ENCODE measurements around the gene ABI1. TPM values are rescaled to one million over a fixed set of nuclear protein-coding genes. Genes with fewer than 3 reads are reported as not detected.

The ABI1 gene
- total and polyA plus RNA-seq, 8 donors: 11.7 to 71.0 (median 22.7) TPM

GRCh38 chr10:26776258-26776657 lies 84.5 kb downstream of the ABI1 start:
- no peaks in the 10 kb centered on the region for H3K9me3 ChIP-seq
- DNase-seq: no peak
- H3K4me1 ChIP-seq: peaks cover 7 to 42% (median 25%) of the 10 kb centered on the region in 4 donors
- H3K27ac ChIP-seq: no peak overlapping the region
- no peaks in the 10 kb centered on the region for H3K27me3 ChIP-seq
- H3K36me3 ChIP-seq: no peaks in the 10 kb centered on the region
- H3K4me3 ChIP-seq: no peak overlapping the region
- 95 to 100% (median 97%) methylated on average over 1 of the region's 1 CpG for WGBS, 5 donors
- TF ChIP-seq EP300 (IDR thresholded peaks at IDR 0.05) (no peak), POLR2AphosphoS5 (IDR thresholded peaks at IDR 0.05) (no peak), POLR2A (IDR thresholded peaks at IDR 0.05) (no peak)
- TF ChIP-seq, protein P1, sequence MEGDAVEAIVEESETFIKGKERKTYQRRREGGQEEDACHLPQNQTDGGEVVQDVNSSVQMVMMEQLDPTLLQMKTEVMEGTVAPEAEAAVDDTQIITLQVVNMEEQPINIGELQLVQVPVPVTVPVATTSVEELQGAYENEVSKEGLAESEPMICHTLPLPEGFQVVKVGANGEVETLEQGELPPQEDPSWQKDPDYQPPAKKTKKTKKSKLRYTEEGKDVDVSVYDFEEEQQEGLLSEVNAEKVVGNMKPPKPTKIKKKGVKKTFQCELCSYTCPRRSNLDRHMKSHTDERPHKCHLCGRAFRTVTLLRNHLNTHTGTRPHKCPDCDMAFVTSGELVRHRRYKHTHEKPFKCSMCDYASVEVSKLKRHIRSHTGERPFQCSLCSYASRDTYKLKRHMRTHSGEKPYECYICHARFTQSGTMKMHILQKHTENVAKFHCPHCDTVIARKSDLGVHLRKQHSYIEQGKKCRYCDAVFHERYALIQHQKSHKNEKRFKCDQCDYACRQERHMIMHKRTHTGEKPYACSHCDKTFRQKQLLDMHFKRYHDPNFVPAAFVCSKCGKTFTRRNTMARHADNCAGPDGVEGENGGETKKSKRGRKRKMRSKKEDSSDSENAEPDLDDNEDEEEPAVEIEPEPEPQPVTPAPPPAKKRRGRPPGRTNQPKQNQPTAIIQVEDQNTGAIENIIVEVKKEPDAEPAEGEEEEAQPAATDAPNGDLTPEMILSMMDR (IDR thresholded peaks at IDR 0.05): no peak
- intact Hi-C loops (cut with DNase I; ENCODE audit: low total_unique reads): no loop called here

DNA sequence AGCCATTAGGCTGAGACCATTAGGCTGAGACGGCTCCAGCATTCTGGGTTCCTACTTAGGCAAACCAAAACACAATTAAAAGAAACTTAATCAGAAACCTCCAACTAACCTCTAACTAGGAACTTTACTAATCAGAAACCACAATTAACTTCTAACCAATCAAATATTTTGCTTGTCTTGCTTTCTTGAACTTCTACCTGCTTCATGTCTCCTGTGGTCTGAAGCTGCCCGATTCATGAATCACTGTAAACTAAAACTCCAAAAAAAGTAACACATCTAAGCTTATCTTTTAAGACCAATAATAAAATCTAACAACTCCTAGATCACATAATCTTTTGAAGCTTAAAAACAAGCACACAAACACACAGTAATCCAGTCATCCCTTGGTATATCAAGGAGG lies 87.1 kb downstream of the ABI1 start:
- H3K36me3 ChIP-seq: peaks cover 0 to 14% (median under 1%) of the 10 kb centered on the region in 4 donors
- no peak for TF ChIP-seq POLR2A (IDR thresholded peaks at IDR 0.05)
- TF ChIP-seq, protein P1 (IDR thresholded peaks at IDR 0.05): no peak
- no peaks in the 10 kb centered on the region for H3K9me3 ChIP-seq
- DNase-seq: no peak
- intact Hi-C loops (cut with DNase I; ENCODE audit: low total_unique reads): no loop called here
- H3K27me3 ChIP-seq: no peaks in the 10 kb centered on the region
- no peak overlapping the region for H3K4me3 ChIP-seq
- H3K4me1 ChIP-seq: peaks cover 0 to 21% (median 9%) of the 10 kb centered on the region in 4 donors
- WGBS, 5 donors: 51 to 81% (median 79%) methylated on average over 2 of the region's 2 CpGs
- no peak overlapping the region for H3K27ac ChIP-seq

DNA sequence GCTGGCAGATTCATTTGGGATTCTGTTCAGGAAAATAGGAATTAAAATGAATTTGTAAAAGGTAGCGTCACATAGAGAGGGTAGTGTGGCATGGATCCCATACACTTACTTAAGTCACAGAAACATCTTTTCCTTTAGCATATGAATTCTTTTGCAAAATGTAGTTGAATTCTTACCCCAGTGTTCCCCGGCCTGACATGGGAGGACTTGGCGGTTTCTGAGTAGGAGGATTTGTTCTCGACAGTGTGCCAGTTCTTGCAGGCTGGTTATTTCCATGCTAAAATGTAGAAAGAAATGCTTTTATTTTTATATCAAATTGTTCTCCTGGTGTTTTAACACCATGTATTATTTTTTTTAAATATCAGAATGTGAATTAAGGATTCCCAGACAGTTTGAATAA lies 90.7 kb downstream of the ABI1 start:
- H3K4me3 ChIP-seq: no peak overlapping the region
- peaks cover 0 to 48% (median 25%) of the 10 kb centered on the region in 4 donors for H3K36me3 ChIP-seq
- peaks cover 0 to 18% (median 0%) of the 10 kb centered on the region in 4 donors for H3K4me1 ChIP-seq
- TF ChIP-seq POLR2AphosphoS5 (IDR thresholded peaks at IDR 0.05): no peak
- TF ChIP-seq POLR2A (IDR thresholded peaks at IDR 0.05): no peak
- TF ChIP-seq, protein P1 (IDR thresholded peaks at IDR 0.05): no peak
- TF ChIP-seq EP300 (IDR thresholded peaks at IDR 0.05): no peak
- no peaks in the 10 kb centered on the region for H3K27me3 ChIP-seq
- 96 to 97% (median 96%) methylated on average over 4 of the region's 4 CpGs for WGBS, 5 donors
- H3K9me3 ChIP-seq: no peaks in the 10 kb centered on the region
- no peak overlapping the region for H3K27ac ChIP-seq
- no peak for DNase-seq
- intact Hi-C loops (cut with DNase I; ENCODE audit: low total_unique reads): no loop called here

- Histone ChIP-seq H3K9me3 (no peaks in the 10 kb centered on the region), H3K36me3 (peaks cover 0 to 76% (median 52%) of the 10 kb centered on the region in 4 donors), H3K4me1 (no peaks in the 10 kb centered on the region), H3K27me3 (no peaks in the 10 kb centered on the region), H3K4me3 (no peak overlapping the region), H3K27ac (no peak overlapping the region)
- intact Hi-C loops (cut with DNase I; ENCODE audit: low total_unique reads): no loop called here
- 85 to 99% (median 98%) methylated on average over 2 of the region's 2 CpGs for WGBS, 5 donors
- no peak for TF ChIP-seq POLR2AphosphoS5 (IDR thresholded peaks at IDR 0.05)
- no peak for TF ChIP-seq EP300 (IDR thresholded peaks at IDR 0.05)
- TF ChIP-seq, protein P1 (IDR thresholded peaks at IDR 0.05): no peak
- TF ChIP-seq POLR2A (IDR thresholded peaks at IDR 0.05): no peak
- no peak for DNase-seq
Measured at GRCh38 chr10:26765549-26765948, 95.2 kb downstream of the ABI1 start.
